GM12891 (cell line): ENCODE data around the gene RAB3B.
A peak's percentile ranks its signal among the peaks of the same experiment; 100 is the strongest.

ENCODE experiments used
- DNase-seq: peaks from one replicate; pipeline ENCODE4 v3.0.0; 2011; ENCODE audit warnings: low spot score; ENCODE audit not compliant: insufficient read length
- FAIRE-seq: peaks from 2 replicates; lab custom pipeline; 2011; peaks lifted over from hg19 to GRCh38; lab: Jason Lieb, UNC
- PAX5 ChIP-seq: IDR thresholded peaks from 2 replicates; pipeline ENCODE4 v1.6.1; 2011; ENCODE audit warnings: low read length, moderate library complexity, mild to moderate bottlenecking; ENCODE audit not compliant: insufficient read depth, severe bottlenecking
- POLR2A ChIP-seq: IDR thresholded peaks from 2 replicates; pipeline ENCODE4 v1.6.1; 2011; ENCODE audit warnings: low read depth, low read length, control low read depth
- POLR2AphosphoS5 ChIP-seq: IDR thresholded peaks from 2 replicates; pipeline ENCODE4 v1.6.1; 2011; ENCODE audit warnings: low read depth, low read length, control low read depth
- POU2F2 ChIP-seq: IDR thresholded peaks from 2 replicates; pipeline ENCODE4 v1.6.1; 2011; ENCODE audit warnings: low read depth, mild to moderate bottlenecking, control low read depth, low read length, moderate library complexity
- SPI1 ChIP-seq: IDR thresholded peaks from 2 replicates; pipeline ENCODE4 v1.6.1; 2011; ENCODE audit warnings: low read depth, low read length, control low read depth
- TAF1 ChIP-seq: IDR thresholded peaks from 2 replicates; pipeline ENCODE4 v1.6.1; 2011; ENCODE audit warnings: low read depth, low read length, control low read depth

RAB3B gene

DNA sequence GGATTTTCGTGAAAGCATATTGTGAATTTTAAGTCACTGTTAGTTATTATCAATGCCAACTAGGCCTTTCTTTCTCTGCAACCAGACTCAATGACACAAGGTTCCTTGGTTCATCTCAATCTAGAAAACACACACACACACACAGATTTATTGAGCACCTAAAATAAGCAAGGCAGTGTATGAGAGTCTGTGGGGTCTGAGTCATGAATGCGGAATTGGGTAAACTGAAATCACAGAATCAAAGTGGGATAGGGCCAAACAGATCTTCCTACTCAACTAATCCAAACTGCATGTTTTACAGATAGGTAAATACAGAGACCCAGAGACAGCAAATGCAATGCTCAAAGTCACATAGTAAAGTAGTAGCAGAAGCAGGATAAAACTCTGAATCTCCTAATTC is 63.5 kb downstream of the RAB3B start:
- FAIRE-seq (no peak), DNase-seq (no peak)
- TF ChIP-seq POLR2AphosphoS5 (no peak), POU2F2 (no peak), POLR2A (no peak), PAX5 (no peak), SPI1 (no peak), TAF1 (no peak)

DNA sequence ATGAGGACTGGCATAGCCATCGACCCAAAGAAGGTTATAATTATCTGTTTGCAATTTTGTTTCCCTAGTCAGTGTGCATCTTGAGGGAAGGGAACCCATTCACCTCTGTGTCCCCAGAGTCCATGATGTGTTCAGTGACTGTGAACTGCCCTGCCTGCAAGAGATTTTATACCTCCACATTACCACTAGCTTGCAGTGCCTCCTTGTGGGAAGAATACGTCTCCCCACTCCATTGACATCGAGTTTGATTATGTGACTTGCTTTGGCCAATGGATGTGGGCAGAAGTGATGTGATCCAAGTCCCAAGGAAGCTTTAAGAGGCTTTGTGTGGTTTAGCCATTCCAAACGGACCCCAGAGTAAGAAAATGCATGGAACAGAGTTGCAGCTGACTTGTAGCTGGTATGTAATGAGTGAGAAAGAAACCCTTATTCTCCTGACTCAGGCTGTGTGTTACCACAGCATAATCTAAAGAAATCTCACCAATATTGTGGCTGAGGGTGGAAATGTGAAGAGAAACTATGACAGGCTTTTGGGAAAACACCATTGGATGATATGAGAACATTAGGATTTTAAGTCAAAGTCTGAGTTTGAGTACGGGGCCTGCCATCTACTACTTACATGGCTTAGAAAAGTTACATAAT is 64.2 kb downstream of the RAB3B start:
- DNase-seq (no peak), FAIRE-seq (peak; percentile 64)
- TF ChIP-seq SPI1 (no peak), POU2F2 (no peak), POLR2AphosphoS5 (no peak), PAX5 (no peak), TAF1 (no peak), POLR2A (no peak)

DNA sequence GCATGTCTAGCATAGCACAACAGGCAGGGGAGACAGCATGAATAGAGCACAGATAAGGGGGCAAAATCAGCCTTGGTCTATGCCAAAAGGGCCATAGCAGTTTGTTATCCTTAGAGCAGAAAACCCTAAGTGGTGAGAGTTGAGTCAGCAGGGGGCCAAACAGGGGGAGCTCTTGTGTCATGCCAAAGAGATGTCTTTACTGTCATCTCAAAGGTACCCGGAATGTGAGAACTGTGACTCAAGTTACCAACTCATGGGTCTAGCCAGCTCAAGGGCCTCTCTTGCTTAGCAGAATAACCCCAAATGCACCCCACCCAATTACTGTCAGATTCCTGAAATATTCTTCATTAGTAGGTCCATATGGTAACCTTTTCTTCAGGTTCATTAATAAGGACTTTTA is 66.0 kb downstream of the RAB3B start:
- FAIRE-seq (no peak), DNase-seq (no peak)
- TF ChIP-seq POLR2A (no peak), PAX5 (no peak)

DNA sequence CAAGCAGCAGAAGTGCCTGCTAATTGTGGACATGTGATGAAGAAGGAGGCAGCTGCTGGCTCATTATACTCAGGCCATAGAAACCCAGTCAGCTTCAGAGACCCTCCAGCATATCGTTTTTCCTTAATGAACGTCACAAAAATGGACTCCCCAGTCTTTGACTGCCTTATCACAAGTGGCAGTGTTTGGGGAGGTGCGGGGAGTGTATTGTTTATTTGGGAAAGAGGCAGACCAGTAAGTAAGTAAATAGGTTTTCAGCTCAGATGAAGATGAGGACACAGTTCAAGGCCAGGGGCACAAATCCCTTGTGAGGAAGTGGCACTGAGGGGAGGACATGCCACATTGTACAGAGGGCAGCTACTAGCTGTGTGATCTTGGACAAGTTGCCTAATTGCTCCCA is 68.5 kb downstream of the RAB3B start:
- FAIRE-seq (no peak), DNase-seq (no peak)
- no peak for TF ChIP-seq TAF1
- TF ChIP-seq POU2F2, result no peak
- no peak for TF ChIP-seq PAX5
- TF ChIP-seq SPI1, result no peak
- no peak for TF ChIP-seq POLR2AphosphoS5
- no peak for TF ChIP-seq POLR2A

DNA sequence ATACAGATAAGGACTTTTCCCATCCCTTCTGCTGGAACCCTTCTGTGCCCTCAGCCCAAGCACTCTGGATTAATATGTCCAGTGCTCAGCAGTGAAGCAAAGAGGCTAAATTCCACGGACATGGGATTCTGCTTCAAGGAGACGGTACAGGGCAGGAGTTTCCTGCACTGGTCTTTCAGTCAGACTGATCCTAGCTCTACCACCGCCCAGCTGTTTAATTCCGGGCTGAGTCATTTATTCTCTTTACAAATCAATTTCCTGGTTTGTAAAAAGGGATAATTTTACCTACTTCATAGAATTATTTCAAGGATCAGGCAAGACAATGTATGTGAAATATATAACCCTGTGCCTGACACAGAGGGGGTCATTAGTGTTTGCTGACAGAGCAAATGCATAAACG is 70.4 kb downstream of the RAB3B start:
- DNase-seq (no peak), FAIRE-seq (no peak)
- TF ChIP-seq POLR2A (no peak), TAF1 (no peak)

DNA sequence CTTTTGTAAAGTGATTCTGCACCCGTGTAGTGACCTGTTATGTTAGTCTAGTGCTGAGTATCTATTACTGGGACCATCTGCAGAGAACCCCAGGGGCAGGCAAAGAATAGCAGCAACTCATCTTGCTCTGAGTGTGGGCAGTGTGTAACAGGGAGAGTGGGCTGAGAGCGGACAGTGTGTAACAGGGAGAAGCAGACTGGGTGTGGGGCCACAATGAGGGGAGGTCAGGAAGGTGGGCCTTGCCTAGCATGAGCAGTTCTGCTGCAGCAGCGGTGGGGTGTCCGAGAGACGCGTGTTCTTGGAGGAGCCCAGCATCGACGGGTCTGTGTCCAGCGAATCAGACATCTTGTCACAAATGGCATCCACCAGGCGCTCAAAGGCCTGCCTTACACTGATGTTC is 70.8 kb downstream of the RAB3B start:
- FAIRE-seq (no peak), DNase-seq (no peak)
- no peak for TF ChIP-seq TAF1
- no peak for TF ChIP-seq SPI1
- TF ChIP-seq PAX5, result no peak
- TF ChIP-seq POU2F2, result no peak
- TF ChIP-seq POLR2A, result no peak
- TF ChIP-seq POLR2AphosphoS5, result no peak

DNA sequence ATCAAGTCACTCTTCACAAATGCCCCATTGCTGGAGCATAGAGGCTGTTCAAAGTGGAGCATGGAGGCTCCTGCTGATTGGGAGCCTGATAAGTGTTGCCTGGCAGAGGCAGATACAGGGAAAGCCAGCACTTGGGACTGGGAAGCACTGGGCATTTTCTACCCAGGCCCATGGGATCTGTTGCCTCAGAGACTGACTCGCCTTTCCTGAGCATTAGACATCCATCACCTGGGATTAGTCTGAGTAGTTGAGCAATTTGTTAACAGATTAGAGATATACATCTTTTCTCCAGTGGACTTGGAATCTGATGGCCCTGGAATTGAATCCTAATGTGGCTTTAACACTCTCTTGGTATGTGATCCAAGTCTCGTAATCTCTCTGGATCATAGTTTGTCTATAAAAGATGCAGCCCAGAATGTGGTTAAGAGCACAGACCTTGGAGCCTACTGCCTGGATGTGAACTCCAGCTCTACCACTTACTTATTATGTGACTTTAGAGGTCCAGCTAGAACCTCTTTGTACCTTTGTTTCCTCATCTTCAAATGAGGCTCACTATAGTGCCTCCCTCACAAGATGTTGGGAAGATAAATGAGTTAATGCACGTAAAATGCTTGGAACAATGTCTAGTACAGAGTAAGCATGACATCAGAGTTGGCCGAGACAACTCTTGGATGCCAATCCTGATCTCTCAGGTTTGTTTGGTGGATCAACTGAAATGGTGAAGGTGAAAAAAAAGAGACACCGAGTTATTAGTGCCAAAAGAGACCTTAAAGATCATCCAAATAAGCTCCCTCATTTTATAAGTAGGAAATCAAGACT is 73.7 kb downstream of the RAB3B start:
- DNase-seq (no peak), FAIRE-seq (no peak)
- TF ChIP-seq POLR2AphosphoS5 (no peak), SPI1 (no peak), POU2F2 (no peak), PAX5 (no peak), POLR2A (no peak), TAF1 (no peak)

DNA sequence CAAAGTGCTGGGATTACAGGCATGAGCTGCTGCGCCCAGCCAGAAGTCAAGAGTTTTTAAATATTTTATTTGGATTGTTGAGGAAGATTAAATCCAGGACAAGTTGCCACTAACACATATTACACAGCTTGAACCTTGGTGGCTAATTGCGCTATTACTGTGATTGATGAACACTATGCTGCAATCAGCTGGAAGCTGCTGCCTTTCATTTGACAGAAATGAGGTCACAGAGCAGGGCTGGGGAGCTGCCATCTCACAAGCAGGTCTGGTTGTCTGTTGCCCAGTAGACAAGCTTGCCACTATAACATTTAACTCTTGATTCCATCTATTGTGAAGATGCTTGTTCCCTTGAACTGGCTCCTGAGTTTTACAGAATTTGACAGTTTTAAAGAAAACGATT is 74.5 kb downstream of the RAB3B start:
- peak; percentile 58 for FAIRE-seq
- TF ChIP-seq PAX5, result no peak
- TF ChIP-seq TAF1, result no peak
- no peak for TF ChIP-seq POLR2A
- no peak for TF ChIP-seq POLR2AphosphoS5
- no peak for TF ChIP-seq POU2F2
- no peak for TF ChIP-seq SPI1
- DNase-seq, result no peak

DNA sequence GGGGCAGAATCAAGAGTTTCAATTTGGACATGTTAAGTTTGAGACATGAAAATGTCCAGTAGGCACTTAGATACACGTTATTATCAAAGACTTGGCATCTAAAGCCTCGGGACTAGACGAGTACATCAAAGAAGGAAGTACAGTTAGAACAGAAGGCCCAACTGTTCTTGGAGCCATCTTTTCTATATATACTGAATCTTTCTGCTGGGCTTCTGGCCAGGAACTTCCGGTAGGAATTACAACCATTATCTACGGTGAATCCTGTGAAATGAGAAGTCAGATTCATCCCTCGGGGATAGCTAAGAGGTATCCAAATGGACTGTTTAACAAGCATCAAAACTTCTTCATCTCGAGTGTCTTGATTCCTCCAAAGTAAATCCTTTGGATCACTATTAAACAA is 77.6 kb downstream of the RAB3B start:
- no peak for FAIRE-seq

More for the DNA sequence above, 77.6 kb downstream of the RAB3B start:
- no peak for DNase-seq
- TF ChIP-seq SPI1, result no peak
- TF ChIP-seq POLR2A, result no peak
- no peak for TF ChIP-seq POLR2AphosphoS5
- no peak for TF ChIP-seq POU2F2
- no peak for TF ChIP-seq PAX5
- no peak for TF ChIP-seq TAF1
